ENCODE measurements around the gene ANKUB1. TPM values are rescaled to one million over a fixed set of nuclear protein-coding genes. Genes with fewer than 3 reads are reported as not detected.

The ANKUB1 gene
- polyA plus RNA-seq, 1 donor from 2014 or later, result not detected

GRCh38 chr3:149720918-149721317, 71.4 kb downstream of the ANKUB1 start:
- Histone ChIP-seq H3K79me2 (replicated peaks; ENCODE audit: insufficient read depth, low read length) (no peaks in the 10 kb centered on the region), H3F3A (ENCODE audit: insufficient read depth, low read length, poor library complexity, severe bottlenecking) (no peaks in the 10 kb centered on the region), H3K4me3 (ENCODE audit: low read length) (no peak overlapping the region), H3K36me3 (ENCODE audit: insufficient read depth, low read length) (no peaks in the 10 kb centered on the region), H3K9ac (ENCODE audit: low read length) (no peak overlapping the region), H3K27ac (ENCODE audit: low read length) (no peak overlapping the region), H4K20me1 (ENCODE audit: insufficient read depth) (no peaks in the 10 kb centered on the region), H2AFZ (ENCODE audit: low read depth, low read length) (no peak overlapping the region), H3K9me3 (ENCODE audit: low read length) (no peaks in the 10 kb centered on the region), H3K4me2 (ENCODE audit: low read length) (no peak overlapping the region), H3K27me3 (ENCODE audit: insufficient read depth, low read depth, low read length) (no peaks in the 10 kb centered on the region), H3K9me2 (ENCODE audit: insufficient read depth, low read length) (no peaks in the 10 kb centered on the region)
- TF ChIP-seq RAD21 (conservative IDR thresholded peaks at IDR 0.05) (no peak), SMC3 (conservative IDR thresholded peaks at IDR 0.05; ENCODE audit: poor library complexity) (no peak), TAF1 (IDR thresholded peaks at IDR 0.05; ENCODE audit: low read depth) (no peak), REST (IDR thresholded peaks at IDR 0.05; ENCODE audit: borderline replicate concordance) (no peak)

- Histone ChIP-seq H3K4me3 (ENCODE audit: low read length) (no peak overlapping the region), H3K36me3 (ENCODE audit: insufficient read depth, low read length) (no peaks in the 10 kb centered on the region), H3K9me3 (ENCODE audit: low read length) (no peaks in the 10 kb centered on the region), H3K9me2 (ENCODE audit: insufficient read depth, low read length) (no peaks in the 10 kb centered on the region), H3K27me3 (ENCODE audit: insufficient read depth, low read depth, low read length) (no peaks in the 10 kb centered on the region), H3K9ac (ENCODE audit: low read length) (no peak overlapping the region), H3F3A (ENCODE audit: insufficient read depth, low read length, poor library complexity, severe bottlenecking) (no peaks in the 10 kb centered on the region), H4K20me1 (ENCODE audit: insufficient read depth) (no peaks in the 10 kb centered on the region), H3K4me2 (ENCODE audit: low read length) (no peak overlapping the region), H3K27ac (ENCODE audit: low read length) (no peak overlapping the region), H2AFZ (ENCODE audit: low read depth, low read length) (no peak overlapping the region), H3K79me2 (replicated peaks; ENCODE audit: insufficient read depth, low read length) (no peaks in the 10 kb centered on the region)
- TF ChIP-seq SMC3 (conservative IDR thresholded peaks at IDR 0.05; ENCODE audit: poor library complexity) (peak; percentile 90), TAF1 (IDR thresholded peaks at IDR 0.05; ENCODE audit: low read depth) (no peak), MXI1 (conservative IDR thresholded peaks at IDR 0.05; ENCODE audit: poor library complexity, severe bottlenecking) (no peak), RAD21 (conservative IDR thresholded peaks at IDR 0.05) (peak; percentile 77)
- TF ChIP-seq, protein P1, sequence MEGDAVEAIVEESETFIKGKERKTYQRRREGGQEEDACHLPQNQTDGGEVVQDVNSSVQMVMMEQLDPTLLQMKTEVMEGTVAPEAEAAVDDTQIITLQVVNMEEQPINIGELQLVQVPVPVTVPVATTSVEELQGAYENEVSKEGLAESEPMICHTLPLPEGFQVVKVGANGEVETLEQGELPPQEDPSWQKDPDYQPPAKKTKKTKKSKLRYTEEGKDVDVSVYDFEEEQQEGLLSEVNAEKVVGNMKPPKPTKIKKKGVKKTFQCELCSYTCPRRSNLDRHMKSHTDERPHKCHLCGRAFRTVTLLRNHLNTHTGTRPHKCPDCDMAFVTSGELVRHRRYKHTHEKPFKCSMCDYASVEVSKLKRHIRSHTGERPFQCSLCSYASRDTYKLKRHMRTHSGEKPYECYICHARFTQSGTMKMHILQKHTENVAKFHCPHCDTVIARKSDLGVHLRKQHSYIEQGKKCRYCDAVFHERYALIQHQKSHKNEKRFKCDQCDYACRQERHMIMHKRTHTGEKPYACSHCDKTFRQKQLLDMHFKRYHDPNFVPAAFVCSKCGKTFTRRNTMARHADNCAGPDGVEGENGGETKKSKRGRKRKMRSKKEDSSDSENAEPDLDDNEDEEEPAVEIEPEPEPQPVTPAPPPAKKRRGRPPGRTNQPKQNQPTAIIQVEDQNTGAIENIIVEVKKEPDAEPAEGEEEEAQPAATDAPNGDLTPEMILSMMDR (IDR thresholded peaks at IDR 0.05; ENCODE audit: poor library complexity, severe bottlenecking), result peak; percentile 78
Measured at GRCh38 chr3:149717391-149718056, 74.8 kb downstream of the ANKUB1 start.

- H2AFZ ChIP-seq (ENCODE audit: low read depth, low read length), result no peak overlapping the region
- no peaks in the 10 kb centered on the region for H3F3A ChIP-seq (ENCODE audit: insufficient read depth, low read length, poor library complexity, severe bottlenecking)
- no peaks in the 10 kb centered on the region for H3K27me3 ChIP-seq (ENCODE audit: insufficient read depth, low read depth, low read length)
- no peaks in the 10 kb centered on the region for H3K9me2 ChIP-seq (ENCODE audit: insufficient read depth, low read length)
- H3K36me3 ChIP-seq (ENCODE audit: insufficient read depth, low read length), result no peaks in the 10 kb centered on the region
- H4K20me1 ChIP-seq (ENCODE audit: insufficient read depth), result no peaks in the 10 kb centered on the region
- no peaks in the 10 kb centered on the region for H3K79me2 ChIP-seq (replicated peaks; ENCODE audit: insufficient read depth, low read length)
- no peak for TF ChIP-seq MXI1 (conservative IDR thresholded peaks at IDR 0.05; ENCODE audit: poor library complexity, severe bottlenecking)
- no peak for TF ChIP-seq EP300 (conservative IDR thresholded peaks at IDR 0.05; ENCODE audit: poor library complexity, severe bottlenecking)
- TF ChIP-seq, protein P1 (IDR thresholded peaks at IDR 0.05; ENCODE audit: poor library complexity, severe bottlenecking), result no peak
- TF ChIP-seq TAF1 (IDR thresholded peaks at IDR 0.05; ENCODE audit: low read depth), result no peak
- no peak for TF ChIP-seq RAD21 (conservative IDR thresholded peaks at IDR 0.05)
- no peak for TF ChIP-seq REST (IDR thresholded peaks at IDR 0.05; ENCODE audit: borderline replicate concordance)
- TF ChIP-seq POLR2AphosphoS5 (IDR thresholded peaks at IDR 0.05), result no peak
- no peak for TF ChIP-seq SMC3 (conservative IDR thresholded peaks at IDR 0.05; ENCODE audit: poor library complexity)
- TF ChIP-seq EZH2 (IDR thresholded peaks at IDR 0.05; ENCODE audit: borderline replicate concordance, insufficient read depth, low read length, poor library complexity, severe bottlenecking), result no peak
- no peaks in the 10 kb centered on the region for H3K9me3 ChIP-seq (ENCODE audit: low read length)
- H3K4me3 ChIP-seq (ENCODE audit: low read length), result no peak overlapping the region
- H3K9ac ChIP-seq (ENCODE audit: low read length), result no peak overlapping the region
- no peak overlapping the region for H3K27ac ChIP-seq (ENCODE audit: low read length)
- H3K4me2 ChIP-seq (ENCODE audit: low read length), result no peak overlapping the region
Measured at GRCh38 chr3:149716984-149717383, 75.4 kb downstream of the ANKUB1 start.
